Mononuclear cell (primary cell): ENCODE measurements around the gene CHAD. TPM values are rescaled to one million over a fixed set of nuclear protein-coding genes. Genes with fewer than 3 reads are reported as not detected.

Source experiments
- H3K27me3 ChIP-seq: 2 replicates; pipeline ENCODE4 v1.6.0; 2011; ENCODE audit warnings: low read length, control low read depth; ENCODE audit not compliant: insufficient read depth
- H3K4me1 ChIP-seq: 2 replicates; pipeline ENCODE4 v1.5.1; 2011; ENCODE audit warnings: mild to moderate bottlenecking, low read length, control low read depth; ENCODE audit not compliant: insufficient read depth
- H3K4me3 ChIP-seq: 2 replicates; pipeline ENCODE4 v1.5.1; 2011; ENCODE audit warnings: mild to moderate bottlenecking, low read length, moderate library complexity
- H3K9me3 ChIP-seq: 2 replicates; pipeline ENCODE4 v1.5.1; 2011; ENCODE audit warnings: low read depth, mild to moderate bottlenecking, control low read depth, low read length
- total RNA-seq: library from RNA; depleted of rRNA; stranded (reverse); fragments of >200 nt; gene quantifications from one replicate; pipeline ENCODE4 v1.2.3, GENCODE V29; 2012

The CHAD gene
- total RNA-seq, 1 donor: not detected

- H3K27me3 ChIP-seq: peaks cover 18% of the 10 kb centered on the region
Measured at GRCh38 chr17:50471009-50471905, 2.6 kb upstream of the CHAD start.

GRCh38 chr17:50470426-50470825, 1.7 kb upstream of the CHAD start:
- H3K4me1 ChIP-seq: peaks cover 5% of the 10 kb centered on the region
- H3K4me3 ChIP-seq: no peak overlapping the region
- peaks cover 18% of the 10 kb centered on the region for H3K27me3 ChIP-seq
- H3K9me3 ChIP-seq: no peaks in the 10 kb centered on the region

More at GRCh38 chr17:50471009-50471905, 2.6 kb upstream of the CHAD start:
- Histone ChIP-seq H3K4me1 (peaks cover 5% of the 10 kb centered on the region), H3K4me3 (no peak overlapping the region), H3K9me3 (no peaks in the 10 kb centered on the region)

- no peak overlapping the region for H3K4me3 ChIP-seq
- no peaks in the 10 kb centered on the region for H3K9me3 ChIP-seq
- H3K27me3 ChIP-seq: peaks cover 18% of the 10 kb centered on the region
- H3K4me1 ChIP-seq: peaks cover 5% of the 10 kb centered on the region
Measured at GRCh38 chr17:50469671-50470305, 1.1 kb upstream of the CHAD start.

GRCh38 chr17:50469208-50469605, 527 bp upstream of the CHAD start:
- no peak overlapping the region for H3K4me3 ChIP-seq
- no peaks in the 10 kb centered on the region for H3K9me3 ChIP-seq

GRCh38 chr17:50467855-50468303, 801 bp downstream of the CHAD start:
- Histone ChIP-seq H3K4me3 (no peak overlapping the region), H3K4me1 (peaks cover 5% of the 10 kb centered on the region), H3K27me3 (peaks cover 18% of the 10 kb centered on the region), H3K9me3 (no peaks in the 10 kb centered on the region)

More at GRCh38 chr17:50469208-50469605, 527 bp upstream of the CHAD start:
- Histone ChIP-seq H3K27me3 (peaks cover 18% of the 10 kb centered on the region), H3K4me1 (peaks cover 5% of the 10 kb centered on the region)

GRCh38 chr17:50467114-50467854, 1.4 kb downstream of the CHAD start:
- H3K9me3 ChIP-seq: no peaks in the 10 kb centered on the region
- H3K4me1 ChIP-seq: peaks cover 5% of the 10 kb centered on the region
- no peak overlapping the region for H3K4me3 ChIP-seq
- H3K27me3 ChIP-seq: peaks cover 18% of the 10 kb centered on the region

GRCh38 chr17:50466371-50467113, 2.1 kb downstream of the CHAD start:
- H3K4me3 ChIP-seq: no peak overlapping the region
- peaks cover 18% of the 10 kb centered on the region for H3K27me3 ChIP-seq
- no peaks in the 10 kb centered on the region for H3K9me3 ChIP-seq
- H3K4me1 ChIP-seq: peaks cover 5% of the 10 kb centered on the region

- Histone ChIP-seq H3K9me3 (no peaks in the 10 kb centered on the region), H3K4me3 (no peak overlapping the region), H3K27me3 (peaks cover 18% of the 10 kb centered on the region), H3K4me1 (peaks cover 5% of the 10 kb centered on the region)
Measured at GRCh38 chr17:50465635-50466034, 3.0 kb downstream of the CHAD start.

GRCh38 chr17:50465171-50465570, 3.5 kb downstream of the CHAD start:
- no peak overlapping the region for H3K4me3 ChIP-seq
- H3K9me3 ChIP-seq: no peaks in the 10 kb centered on the region
- peaks cover 18% of the 10 kb centered on the region for H3K27me3 ChIP-seq
- H3K4me1 ChIP-seq: peaks cover 5% of the 10 kb centered on the region

- H3K4me1 ChIP-seq: peaks cover 5% of the 10 kb centered on the region
- H3K27me3 ChIP-seq: peaks cover 16% of the 10 kb centered on the region
- no peak overlapping the region for H3K4me3 ChIP-seq
- H3K9me3 ChIP-seq: no peaks in the 10 kb centered on the region
Measured at GRCh38 chr17:50464736-50465135, 3.9 kb downstream of the CHAD start.

- H3K27me3 ChIP-seq: peaks cover 11% of the 10 kb centered on the region
- peaks cover 4% of the 10 kb centered on the region for H3K4me1 ChIP-seq
- no peaks in the 10 kb centered on the region for H3K9me3 ChIP-seq
- no peak overlapping the region for H3K4me3 ChIP-seq
Measured at GRCh38 chr17:50464121-50464520, 4.6 kb downstream of the CHAD start.

GRCh38 chr17:50462446-50462845, 6.2 kb downstream of the CHAD start:
- no peaks in the 10 kb centered on the region for H3K4me1 ChIP-seq

GRCh38 chr17:50461550-50462132, 7.0 kb downstream of the CHAD start:
- Histone ChIP-seq H3K4me1 (no peaks in the 10 kb centered on the region), H3K4me3 (no peak overlapping the region), H3K9me3 (no peaks in the 10 kb centered on the region), H3K27me3 (no peaks in the 10 kb centered on the region)

More at GRCh38 chr17:50462446-50462845, 6.2 kb downstream of the CHAD start:
- H3K4me3 ChIP-seq: no peak overlapping the region
- no peaks in the 10 kb centered on the region for H3K27me3 ChIP-seq
- H3K9me3 ChIP-seq: no peaks in the 10 kb centered on the region
